Aorta (tissue), 5 donors: ENCODE measurements around the gene ABCG4. TPM values are rescaled to one million over a fixed set of nuclear protein-coding genes. Genes with fewer than 3 reads are reported as not detected.
"Not testable (repeated sequence)": the region's sequence is repeated elsewhere in the genome, so short reads cannot be mapped to it uniquely, and the experiment has no call there.

Experiments
- ATAC-seq: fragments of 200-7000 bp; cut with Tn5 transposase; one replicate; pipeline ENCODE4 v1.9.1; 2022; ENCODE audit warnings: moderate library complexity; ENCODE audit not compliant: low FRiP score
- DNase-seq, 2 donors: peaks; one replicate each; pipeline ENCODE4 v3.0.0-alpha.2; 2020
- H3K27ac ChIP-seq, 2 donors: one replicate each; pipeline ENCODE4 v1.5.1; 2013; ENCODE audit warnings: low read length in 2 of 2, mild to moderate bottlenecking in 2 of 2, moderate library complexity in 2 of 2, control low read depth in 1 of 2, inconsistent platforms in 1 of 2, low read depth in 1 of 2
- H3K27me3 ChIP-seq, 2 donors: one replicate each; pipeline ENCODE4 v1.6.1; 2013; ENCODE audit warnings: control low read depth in 1 of 2, low read length in 1 of 2, mild to moderate bottlenecking in 1 of 2, moderate library complexity in 1 of 2; ENCODE audit not compliant: insufficient read depth in 2 of 2, control insufficient read depth in 1 of 2
- H3K36me3 ChIP-seq, 2 donors: one replicate each; pipeline ENCODE4 v1.6.1; 2013; ENCODE audit warnings: control low read depth in 1 of 2, low read length in 1 of 2, mild to moderate bottlenecking in 1 of 2; ENCODE audit not compliant: insufficient read depth in 2 of 2, control insufficient read depth in 1 of 2
- H3K4me1 ChIP-seq, 2 donors: one replicate each; pipeline ENCODE4 v1.6.1; 2013; ENCODE audit warnings: low read length in 2 of 2, control low read depth in 1 of 2, mild to moderate bottlenecking in 1 of 2, moderate library complexity in 1 of 2; ENCODE audit not compliant: insufficient read depth in 2 of 2, control insufficient read depth in 1 of 2
- H3K4me3 ChIP-seq, 2 donors: one replicate each; pipeline ENCODE4 v1.5.1; 2013; ENCODE audit warnings: low read length in 2 of 2, control low read depth in 1 of 2, mild to moderate bottlenecking in 1 of 2
- H3K9me3 ChIP-seq: one replicate; pipeline ENCODE4 v1.6.1; 2013; ENCODE audit warnings: mild to moderate bottlenecking, low read length; ENCODE audit not compliant: control insufficient read depth
- WGBS, 2 donors: extraction: QIAGEN DNeasy Blood & Tissue Kit; methylation state at CpG; one replicate each; pipeline ENCODE4 v1.1.7; 2013; 5-methylcytosine and 5-hydroxymethylcytosine counted together
- intact Hi-C, 2 donors: fragments of 100-400 bp; cut with DNase I; formaldehyde crosslinking; loops; one replicate each; pipeline versions ENCODE4 v1.14.2 to v1.15.0; 2022
- polyA plus RNA-seq, 2 donors: library from polyadenylated mRNA; stranded (reverse); fragments of 200-250 nt; gene quantifications; one replicate each; pipeline ENCODE4 v1.2.3, GENCODE V29; 2013
- total RNA-seq, 2 donors: library from RNA; stranded (reverse); fragmentation: NEBNext Ultra II Directional; extraction: Animal tissue kit (Norgen Biotek cat#: 25700); gene quantifications; one replicate each; pipeline ENCODE4 v1.2.1, GENCODE V29; 2021
- donor health status: healthy with polysubstance abuse.
- donor health status: Bipolar disorder and iron deficiency.
- donor health status: DM: no; HTN: no; CAD: no.
- donor health status: DM: no; HTN: no; CAD: no.
- donor health status: DM: yes; HTN: yes; CAD: no.

Gene ABCG4
- total and polyA plus RNA-seq, 4 donors, result 0.45 to 0.75 (median 0.75) TPM; not detected in 1

DNA sequence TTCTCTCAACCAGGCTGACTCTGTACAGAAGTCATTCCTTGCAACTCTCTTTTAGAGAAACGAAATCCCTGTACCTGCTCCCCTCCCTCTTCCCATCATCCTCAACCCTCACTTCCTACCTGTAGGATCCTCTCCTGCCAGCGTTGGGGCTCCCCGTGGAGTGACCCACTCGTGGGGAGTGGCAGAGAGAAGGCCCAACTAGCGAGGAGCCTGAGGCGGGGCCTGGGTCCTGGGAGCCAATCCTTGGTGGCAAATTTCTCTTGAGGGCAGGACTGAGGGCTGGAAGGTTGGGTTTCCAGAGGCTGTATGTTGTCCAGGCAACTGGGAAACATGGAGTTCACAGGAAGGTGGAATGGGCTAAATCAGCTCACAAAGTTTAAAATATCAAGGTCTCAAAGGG lies 46.8 kb downstream of the ABCG4 start:
- H3K36me3 ChIP-seq, result no peaks in the 10 kb centered on the region
- ATAC-seq (no peak), DNase-seq (peak in 1 of 2 donors; percentile 66)
- no peak overlapping the region for H3K4me3 ChIP-seq
- intact Hi-C loops, result loop anchor here (5.0 to 10.0 kb wide), 4 partner anchors 48 to 127 kb away; partner anchors contain the start of gene ABCG4 (in 2 of the 2)
- H3K27ac ChIP-seq, result no peak overlapping the region
- no peaks in the 10 kb centered on the region for H3K9me3 ChIP-seq
- no peaks in the 10 kb centered on the region for H3K27me3 ChIP-seq
- H3K4me1 ChIP-seq, result no peaks in the 10 kb centered on the region
- WGBS, 2 donors, result 33 to 38% methylated on average over 6 of the region's 6 CpGs

DNA sequence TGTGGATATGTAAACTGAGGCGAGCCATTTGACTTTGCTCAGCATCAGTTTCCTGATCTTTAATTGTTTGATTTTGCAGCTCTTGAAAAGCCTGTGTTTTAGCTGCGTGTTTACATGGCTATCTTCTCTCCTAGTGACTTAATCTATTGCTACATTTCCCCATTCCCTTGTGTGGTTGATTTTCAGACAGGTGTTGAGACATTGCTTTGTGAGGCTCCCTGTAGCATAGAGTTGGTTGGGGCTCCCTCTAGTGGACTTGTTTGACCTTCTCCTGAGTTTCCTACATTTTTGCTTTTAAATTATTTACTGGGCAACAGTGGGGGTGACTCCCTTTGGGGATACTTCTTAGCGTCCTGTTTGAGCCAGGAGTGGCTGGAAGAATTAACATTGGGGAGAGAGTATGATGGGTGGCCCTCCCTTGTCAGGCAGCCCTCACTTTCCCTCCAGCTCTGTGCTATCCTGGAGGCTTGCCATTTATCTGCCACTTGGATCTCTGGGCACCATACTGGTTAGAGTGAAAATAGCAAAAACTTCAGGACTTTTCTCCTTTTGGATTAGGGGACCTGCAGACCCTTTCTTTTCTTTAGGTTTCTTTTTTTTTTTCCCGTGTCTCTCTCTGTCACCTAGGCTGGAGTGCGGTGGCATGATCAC lies 48.1 kb downstream of the ABCG4 start:
- intact Hi-C loops, result loop anchor here (5.0 to 10.0 kb wide), 4 partner anchors 50 to 125 kb away; partner anchors contain the start of gene ABCG4 (in 2 of the 2)
- WGBS, 2 donors, result 41 to 45% methylated on average over 5 of the region's 5 CpGs
- Histone ChIP-seq H3K27ac (no peak overlapping the region), H3K9me3 (no peaks in the 10 kb centered on the region), H3K4me3 (no peak overlapping the region), H3K36me3 (no peaks in the 10 kb centered on the region), H3K4me1 (no peaks in the 10 kb centered on the region), H3K27me3 (no peaks in the 10 kb centered on the region)
- DNase-seq (no peak), ATAC-seq (peak; percentile 85)

DNA sequence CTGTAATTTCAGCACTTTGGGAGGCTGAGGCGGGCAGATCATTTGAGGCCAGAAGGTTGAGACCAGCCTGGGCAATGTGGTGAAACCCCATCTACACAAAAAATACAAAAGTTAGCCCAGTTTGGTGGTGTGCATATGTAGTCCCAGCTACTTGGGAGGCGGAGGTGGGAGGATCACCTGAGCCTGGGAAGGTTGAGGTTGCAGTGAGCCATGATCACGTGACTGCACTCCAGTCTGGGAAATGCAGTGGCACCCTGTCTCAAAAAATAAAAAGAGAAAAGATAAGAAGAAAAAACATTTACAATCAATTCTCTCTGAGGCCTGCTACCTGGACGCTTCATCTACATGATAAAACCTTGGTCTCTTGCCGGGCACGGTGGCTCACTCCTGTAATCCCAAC lies 50.1 kb downstream of the ABCG4 start:
- WGBS, 2 donors, result 83 to 86% methylated on average over 6 of the region's 6 CpGs
- intact Hi-C loops, result loop anchor here (5.0 to 10.0 kb wide), 4 partner anchors 52 to 123 kb away; partner anchors contain the start of gene ABCG4 (in 2 of the 2)
- H3K36me3 ChIP-seq, result no peaks in the 10 kb centered on the region
- no peak overlapping the region for H3K27ac ChIP-seq
- H3K4me1 ChIP-seq, result no peaks in the 10 kb centered on the region
- H3K27me3 ChIP-seq, result no peaks in the 10 kb centered on the region
- ATAC-seq (no peak), DNase-seq (peak in 1 of 2 donors; percentile 27)
- H3K4me3 ChIP-seq, result no peak overlapping the region
- H3K9me3 ChIP-seq, result no peaks in the 10 kb centered on the region

DNA sequence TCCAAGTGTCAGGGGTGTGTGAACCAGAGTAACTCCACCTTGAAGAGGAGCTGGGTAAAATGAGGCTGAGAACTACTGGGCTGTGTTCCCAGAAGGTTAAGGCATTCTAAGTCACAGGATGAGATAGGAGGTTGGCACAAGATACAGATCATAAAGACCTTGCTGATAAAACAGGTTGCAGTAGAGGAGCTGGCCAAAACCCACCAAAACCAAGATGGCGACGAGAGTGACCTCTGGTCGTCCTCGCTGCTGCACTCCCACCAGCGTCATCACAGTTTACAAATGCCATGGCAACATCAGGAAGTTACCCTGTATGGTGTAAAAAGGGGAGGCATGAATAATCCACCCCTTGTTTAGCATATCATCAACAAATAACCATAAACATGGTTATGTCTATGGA lies 52.4 kb downstream of the ABCG4 start:
- intact Hi-C loops, result not testable (repeated sequence)

DNA sequence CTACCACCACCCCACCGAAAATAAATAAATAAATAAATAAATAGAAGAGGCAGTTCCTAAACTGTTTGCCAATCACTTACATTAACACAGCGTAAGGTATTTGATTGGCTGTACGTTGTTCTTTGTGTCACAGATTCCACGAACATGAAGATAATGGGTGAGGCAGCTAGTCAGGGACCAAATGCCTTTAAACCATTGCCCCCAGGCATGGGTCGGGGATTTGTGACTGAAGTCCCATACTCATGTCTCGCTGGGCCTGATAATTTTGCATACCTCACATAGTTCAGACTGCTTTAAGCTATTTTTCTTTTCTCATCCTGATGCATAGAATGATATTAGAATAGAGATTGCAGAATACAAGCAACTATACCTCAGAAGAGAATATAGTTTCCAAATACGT lies 53.7 kb downstream of the ABCG4 start:
- 87 to 88% methylated on average over 7 of the region's 7 CpGs for WGBS, 2 donors
- Histone ChIP-seq H3K4me1 (no peaks in the 10 kb centered on the region), H3K4me3 (no peak overlapping the region), H3K27ac (no peak overlapping the region), H3K36me3 (no peaks in the 10 kb centered on the region), H3K27me3 (no peaks in the 10 kb centered on the region), H3K9me3 (no peaks in the 10 kb centered on the region)
- no peak for ATAC-seq
- intact Hi-C loops, result no loop called here
- DNase-seq, result no peak

More for the DNA sequence above, 52.4 kb downstream of the ABCG4 start:
- H3K27me3 ChIP-seq, H3K36me3 ChIP-seq, ATAC-seq, H3K9me3 ChIP-seq, H3K27ac ChIP-seq, H3K4me1 ChIP-seq, H3K4me3 ChIP-seq: not testable (repeated sequence)
- peak in 1 of 2 donors; percentile 10 for DNase-seq
- 86 to 87% methylated on average over 5 of the region's 5 CpGs for WGBS, 2 donors

DNA sequence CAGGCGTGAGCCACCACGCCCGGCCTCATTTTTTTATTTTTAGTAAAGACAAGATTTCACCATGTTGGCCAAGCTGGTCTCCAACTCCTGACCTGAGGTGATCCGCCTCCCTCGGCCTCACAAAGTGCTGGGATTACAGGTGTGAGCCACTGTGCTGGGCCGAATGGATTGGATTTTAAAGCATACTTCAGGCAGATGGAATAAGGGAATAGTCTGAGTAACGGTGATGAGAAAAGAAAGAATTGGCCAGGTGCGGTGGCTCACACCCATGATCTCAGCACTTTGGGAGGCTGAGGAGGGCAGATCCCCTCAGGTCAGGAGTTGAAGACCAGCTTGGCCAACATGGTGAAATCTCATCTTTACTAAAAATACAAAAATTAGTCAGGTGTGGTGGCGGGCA lies 55.2 kb downstream of the ABCG4 start:
- intact Hi-C loops, result no loop called here
- Histone ChIP-seq H3K27ac (no peak overlapping the region), H3K4me1 (peaks cover 0 to 2% of the 10 kb centered on the region in 2 donors), H3K27me3 (no peaks in the 10 kb centered on the region), H3K4me3 (no peak overlapping the region), H3K36me3 (no peaks in the 10 kb centered on the region), H3K9me3 (no peaks in the 10 kb centered on the region)
- WGBS, 2 donors, result 95 to 96% methylated on average over 9 of the region's 9 CpGs
- ATAC-seq (no peak), DNase-seq (peak in 1 of 2 donors; percentile 25)

DNA sequence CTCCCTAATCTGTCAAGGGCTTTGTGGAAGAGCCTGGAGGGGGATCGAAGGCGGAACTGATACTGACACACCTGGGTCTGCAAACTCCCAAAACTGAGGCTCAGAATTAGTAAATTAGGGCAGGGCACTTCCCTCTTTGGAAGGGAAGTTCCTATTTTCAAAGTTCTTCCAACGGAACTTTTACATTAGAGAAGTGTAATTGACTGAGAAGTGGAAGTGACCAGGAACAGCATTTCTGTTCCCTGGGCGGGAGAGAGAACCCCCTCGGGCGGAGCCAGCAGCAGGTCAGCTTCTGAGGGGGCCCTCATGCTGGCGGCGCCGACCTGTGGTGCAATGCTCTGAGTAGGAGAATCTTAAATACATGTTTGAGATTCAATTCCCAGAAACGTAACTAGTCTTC lies 56.2 kb downstream of the ABCG4 start:
- no peaks in the 10 kb centered on the region for H3K27me3 ChIP-seq
- no peaks in the 10 kb centered on the region for H3K36me3 ChIP-seq
- peaks cover 0 to 2% of the 10 kb centered on the region in 2 donors for H3K4me1 ChIP-seq
- intact Hi-C loops, result loop anchor here (5.0 kb wide), 2 partner anchors 77 to 117 kb away; no protein-coding TSS in a partner anchor
- no peaks in the 10 kb centered on the region for H3K9me3 ChIP-seq
- no peak overlapping the region for H3K4me3 ChIP-seq
- ATAC-seq, result no peak
- H3K27ac ChIP-seq, result no peak overlapping the region
- peak in 1 of 2 donors; percentile 77 for DNase-seq
- WGBS, 2 donors, result 68 to 69% methylated on average over 10 of the region's 10 CpGs

DNA sequence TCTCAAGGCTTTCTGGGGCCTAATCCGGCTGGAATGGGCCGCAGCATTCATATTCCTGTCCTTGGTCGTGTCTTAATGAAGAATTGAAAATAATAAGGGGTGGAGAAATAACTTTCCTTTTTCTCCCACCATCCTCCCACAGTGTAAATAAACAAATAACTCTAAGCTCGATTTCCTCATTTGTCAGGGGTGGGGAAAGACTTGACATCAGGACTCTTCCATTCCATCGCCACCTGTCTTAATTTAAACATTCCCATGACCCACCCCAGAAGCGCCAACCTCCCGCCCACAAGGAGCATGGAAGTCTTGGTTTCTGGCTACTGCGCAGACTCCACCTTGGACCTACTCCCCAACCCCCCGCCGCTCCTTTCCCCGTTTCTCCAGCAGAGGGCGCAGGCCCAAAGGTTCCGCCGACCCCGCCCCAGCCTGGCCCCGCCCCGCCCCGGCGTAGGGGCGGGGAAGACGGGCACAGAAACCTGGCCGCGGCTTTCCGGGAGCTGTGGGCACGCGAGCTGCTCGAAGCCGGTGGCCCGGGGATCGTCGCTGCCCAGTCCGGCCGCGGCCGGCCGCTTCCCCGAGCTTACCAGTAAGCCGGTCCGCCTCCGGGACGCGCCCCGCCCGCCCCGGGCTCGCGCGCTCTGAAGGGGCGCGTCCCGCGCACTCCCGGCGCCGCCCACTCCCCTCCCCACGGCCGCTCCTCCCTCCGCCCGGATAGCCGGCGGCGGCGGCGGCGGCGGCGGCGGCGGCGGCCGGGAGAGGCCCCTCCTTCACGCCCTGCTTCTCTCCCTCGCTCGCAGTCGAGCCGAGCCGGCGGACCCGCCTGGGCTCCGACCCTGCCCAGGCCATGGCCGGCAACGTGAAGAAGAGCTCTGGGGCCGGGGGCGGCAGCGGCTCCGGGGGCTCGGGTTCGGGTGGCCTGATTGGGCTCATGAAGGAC lies 57.0 kb downstream of the ABCG4 start, which contains the start of gene CBL:
Gene CBL (plus strand): TSS at position 766 of the 937 bp plus-strand sequence. CDS start 79 bp downstream, at position 845.
- H3K4me3 ChIP-seq, result peak within 1 kb of the TSS; percentile 85 to 99
- H3K27me3 ChIP-seq, result no peaks in the 10 kb centered on the region
- H3K27ac ChIP-seq, result peak within 1 kb of the TSS; percentile 32 to 91
- H3K4me1 ChIP-seq, result peaks cover 0 to 2% of the 10 kb centered on the region in 2 donors
- DNase-seq (peak; percentile 97 to 99), ATAC-seq (peak; percentile 98)
- no peaks in the 10 kb centered on the region for H3K9me3 ChIP-seq
- no peaks in the 10 kb centered on the region for H3K36me3 ChIP-seq
- 0% methylated on average over 27 to 88 of the region's 88 CpGs for WGBS, 2 donors
- intact Hi-C loops, result loop anchor here (5.0 kb wide), 2 partner anchors 76 to 116 kb away; no protein-coding TSS in a partner anchor
